GM12864 (cell line): Measurements from ENCODE around the gene PLAU.

Experiments
- DNase-seq: peaks from one replicate; pipeline ENCODE4 v3.0.0-alpha.2; 2011; ENCODE audit warnings: low read depth
- H3K4me3 ChIP-seq: 2 replicates; pipeline ENCODE4 v1.5.1; 2011; ENCODE audit warnings: mild to moderate bottlenecking, low read depth, low read length, control low read depth
- TF ChIP-seq, protein P1 (sequence below): IDR thresholded peaks from 2 replicates; pipeline ENCODE4 v1.5.1; 2011; ENCODE audit warnings: low read depth, mild to moderate bottlenecking, moderate library complexity, low read length, control low read depth, inconsistent platforms; ENCODE audit errors: missing control alignments

PLAU gene

DNA sequence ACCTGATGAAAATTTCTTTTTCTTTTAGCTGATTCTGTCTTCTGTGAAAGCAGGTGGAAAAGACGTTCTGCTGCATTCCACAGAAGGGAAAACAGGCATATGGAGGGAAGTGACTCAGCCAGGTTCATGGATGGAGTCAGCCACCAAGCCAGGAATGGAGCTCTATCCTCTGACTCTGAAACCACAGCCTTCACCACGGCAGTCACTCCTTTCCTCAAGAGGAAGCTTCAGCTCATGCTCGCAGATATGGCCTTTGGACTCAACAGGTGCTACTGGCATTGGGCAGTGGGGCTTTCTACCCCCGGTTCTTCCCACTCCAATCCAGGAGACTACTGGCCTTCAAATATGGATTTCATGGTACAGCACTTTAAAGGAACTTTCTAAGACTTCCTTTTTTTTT lies 11.5 kb upstream of the PLAU start:
- no peak for DNase-seq
- TF ChIP-seq, protein P1, sequence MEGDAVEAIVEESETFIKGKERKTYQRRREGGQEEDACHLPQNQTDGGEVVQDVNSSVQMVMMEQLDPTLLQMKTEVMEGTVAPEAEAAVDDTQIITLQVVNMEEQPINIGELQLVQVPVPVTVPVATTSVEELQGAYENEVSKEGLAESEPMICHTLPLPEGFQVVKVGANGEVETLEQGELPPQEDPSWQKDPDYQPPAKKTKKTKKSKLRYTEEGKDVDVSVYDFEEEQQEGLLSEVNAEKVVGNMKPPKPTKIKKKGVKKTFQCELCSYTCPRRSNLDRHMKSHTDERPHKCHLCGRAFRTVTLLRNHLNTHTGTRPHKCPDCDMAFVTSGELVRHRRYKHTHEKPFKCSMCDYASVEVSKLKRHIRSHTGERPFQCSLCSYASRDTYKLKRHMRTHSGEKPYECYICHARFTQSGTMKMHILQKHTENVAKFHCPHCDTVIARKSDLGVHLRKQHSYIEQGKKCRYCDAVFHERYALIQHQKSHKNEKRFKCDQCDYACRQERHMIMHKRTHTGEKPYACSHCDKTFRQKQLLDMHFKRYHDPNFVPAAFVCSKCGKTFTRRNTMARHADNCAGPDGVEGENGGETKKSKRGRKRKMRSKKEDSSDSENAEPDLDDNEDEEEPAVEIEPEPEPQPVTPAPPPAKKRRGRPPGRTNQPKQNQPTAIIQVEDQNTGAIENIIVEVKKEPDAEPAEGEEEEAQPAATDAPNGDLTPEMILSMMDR, result no peak
- no peak overlapping the region for H3K4me3 ChIP-seq

DNA sequence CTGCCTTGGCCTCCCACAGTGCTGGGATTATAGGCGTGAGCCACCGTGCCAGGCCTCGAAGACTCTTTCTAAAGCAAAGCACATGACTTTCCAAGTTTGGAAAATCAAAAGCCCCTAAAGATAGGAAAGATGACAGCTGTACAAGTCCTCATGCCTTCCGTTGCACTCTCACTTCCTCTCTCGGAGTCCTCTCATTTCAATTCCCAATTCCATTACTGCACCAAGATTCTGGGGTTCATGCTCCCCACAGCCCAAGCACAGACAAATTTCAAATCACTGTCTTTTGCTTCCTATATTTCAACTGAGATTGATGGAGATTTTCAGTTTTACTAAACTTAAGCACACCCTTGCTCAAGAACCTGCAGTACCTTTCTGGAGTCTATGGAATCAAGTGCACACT lies 10.9 kb upstream of the PLAU start:
- no peak for DNase-seq
- H3K4me3 ChIP-seq, result no peak overlapping the region
- TF ChIP-seq, protein P1, result no peak

DNA sequence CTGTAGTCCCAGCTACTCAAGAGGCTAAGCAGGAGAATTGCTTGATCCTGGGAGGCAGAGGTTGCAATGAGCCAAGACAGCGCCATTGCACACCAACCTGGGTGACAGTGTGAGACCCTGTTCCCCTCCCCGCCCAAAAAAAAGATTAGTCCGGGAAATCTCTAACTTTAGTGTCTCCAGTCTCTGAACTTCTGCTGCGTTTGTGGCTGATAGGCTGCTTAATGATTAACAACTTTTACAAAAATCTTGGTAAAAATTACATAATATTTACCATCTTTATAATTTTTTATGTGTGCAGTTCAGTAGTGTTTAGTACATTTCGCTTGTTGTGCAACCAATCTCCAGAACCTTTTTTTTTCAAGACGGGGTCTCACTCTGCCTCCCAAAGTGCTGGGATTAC lies 9.7 kb upstream of the PLAU start:
- TF ChIP-seq, protein P1, result no peak
- no peak overlapping the region for H3K4me3 ChIP-seq
- no peak for DNase-seq

DNA sequence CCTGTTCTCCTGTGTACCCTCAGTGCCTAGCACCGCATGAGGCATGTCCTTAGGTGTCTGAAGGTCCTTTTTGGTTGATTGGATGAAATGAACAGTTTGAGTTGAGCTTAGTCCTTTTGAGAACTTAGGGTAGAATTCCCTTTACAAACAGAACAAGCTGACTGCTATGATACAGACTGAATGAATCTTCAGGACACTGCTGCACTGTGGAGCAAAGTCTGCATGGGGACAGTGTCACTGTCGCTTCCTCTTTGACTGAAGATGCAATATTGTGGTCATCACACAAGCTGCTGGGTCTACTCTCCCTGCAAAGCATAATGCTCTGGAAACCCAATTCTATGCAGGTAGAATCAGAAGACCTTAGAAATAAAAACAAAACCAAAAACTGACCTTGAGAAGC lies 8.6 kb upstream of the PLAU start:
- no peak overlapping the region for H3K4me3 ChIP-seq
- TF ChIP-seq, protein P1, result no peak
- no peak for DNase-seq

DNA sequence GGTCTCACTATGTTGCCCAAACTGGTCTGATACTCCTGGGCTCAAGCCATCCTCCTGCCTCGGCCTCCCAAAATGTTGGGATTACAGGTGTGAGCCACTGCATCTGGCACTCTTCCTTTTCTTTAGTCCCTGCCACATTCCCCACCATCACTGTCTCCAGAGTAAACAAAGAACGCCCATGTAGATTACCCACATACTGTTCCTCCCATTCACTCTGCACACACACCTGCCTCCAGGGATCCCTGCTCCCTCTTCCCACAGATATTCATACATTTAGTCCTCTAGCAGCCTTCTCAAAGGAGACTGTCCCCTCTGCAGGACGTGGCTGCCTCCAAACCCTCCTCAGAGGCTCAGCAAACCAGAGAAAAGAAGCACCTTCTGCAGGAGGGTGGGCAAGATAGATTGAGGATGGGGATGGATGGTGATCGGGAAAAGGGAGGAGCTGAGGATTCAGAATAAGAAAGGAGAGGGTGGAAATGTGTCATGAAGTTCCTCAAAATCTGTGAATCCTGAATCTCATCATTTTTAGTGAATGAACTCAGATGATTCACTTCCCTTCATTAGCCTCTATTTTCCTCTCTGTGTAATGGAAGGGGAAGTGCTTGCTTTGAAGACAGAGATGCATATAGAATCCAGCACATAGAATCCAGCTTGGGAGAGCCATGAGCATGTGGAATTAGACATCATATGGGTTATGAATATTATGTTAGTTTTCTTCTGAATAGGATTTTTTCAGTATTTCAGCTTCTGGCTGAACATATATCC lies 5.5 kb upstream of the PLAU start:
- H3K4me3 ChIP-seq, result no peak overlapping the region
- TF ChIP-seq, protein P1, result no peak
- no peak for DNase-seq

DNA sequence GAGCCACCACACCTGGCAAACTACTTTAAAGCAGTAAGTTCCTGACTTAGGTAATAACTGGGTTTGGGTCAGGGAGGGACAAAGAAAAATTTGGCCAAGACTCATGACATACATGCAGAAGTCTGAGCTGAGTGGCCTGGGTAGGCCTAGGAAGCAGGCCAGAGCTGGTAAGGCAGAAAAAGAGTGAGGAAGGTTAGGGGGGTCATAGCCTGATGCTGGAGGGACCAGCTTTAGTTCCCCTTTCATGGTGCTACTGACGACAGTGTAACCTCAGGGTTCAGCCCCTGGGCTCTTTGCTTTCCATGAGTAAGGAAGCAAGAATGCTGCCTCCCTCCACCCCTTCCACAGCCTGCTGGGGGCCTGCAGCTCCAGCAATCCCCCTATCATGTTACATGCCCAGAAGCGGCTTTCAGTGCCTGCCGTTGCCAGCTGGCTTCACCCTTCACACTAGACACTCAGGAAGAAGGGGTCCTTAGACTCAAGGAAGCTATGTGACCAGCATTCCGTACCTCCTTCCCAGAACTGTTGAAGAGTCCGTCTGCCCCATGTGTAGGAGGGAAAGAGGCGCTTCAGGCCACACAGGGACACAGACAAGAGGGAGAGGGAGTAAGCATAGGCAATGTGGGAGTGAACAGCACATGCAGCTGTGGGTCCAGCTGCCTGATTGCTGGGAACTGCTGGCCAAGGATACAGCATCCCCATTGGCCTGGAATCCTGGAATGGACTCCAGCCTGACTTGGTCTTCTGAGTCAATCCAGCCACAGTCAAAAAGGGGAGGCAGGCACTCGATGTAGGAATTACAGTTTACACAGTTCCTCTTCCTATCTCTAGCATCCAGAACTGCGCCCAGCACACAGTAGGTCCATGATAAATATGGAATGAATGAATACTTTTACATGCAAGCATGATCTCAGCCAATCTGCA lies 4.1 kb upstream of the PLAU start:
- no peak overlapping the region for H3K4me3 ChIP-seq
- TF ChIP-seq, protein P1, result no peak
- DNase-seq, result no peak
